OCI-LY1 (cell line): Measurements from ENCODE around the gene MKKS.

Experiments
- H2AFZ ChIP-seq: fragments of 200-600 bp; sonication (generic), shearing (Covaris generic); 2 replicates; pipeline ENCODE4 v1.6.0; 2014; ENCODE audit warnings: antibody characterized with exemption, mild to moderate bottlenecking, low read length
- H3F3A ChIP-seq: fragments of 200-600 bp; sonication (generic), shearing (Covaris generic); 2 replicates; pipeline ENCODE4 v1.6.0; 2014; ENCODE audit warnings: mild to moderate bottlenecking, antibody characterized with exemption, low read length, moderate library complexity; ENCODE audit not compliant: insufficient read depth
- H3K27ac ChIP-seq: fragments of 200-600 bp; sonication (generic); 2 replicates; pipeline ENCODE4 v1.5.1; 2014; ENCODE audit warnings: low read length, mixed run types, mild to moderate bottlenecking, low read depth; ENCODE audit not compliant: poor library complexity, severe bottlenecking
- H3K27me3 ChIP-seq: fragments of 200-600 bp; sonication (generic); 2 replicates; pipeline ENCODE4 v1.6.0; 2014; ENCODE audit warnings: antibody characterized with exemption, mild to moderate bottlenecking, low read length, moderate library complexity; ENCODE audit not compliant: insufficient read depth
- H3K36me3 ChIP-seq: fragments of 200-600 bp; sonication (generic); 2 replicates; pipeline ENCODE4 v1.6.1; 2014; ENCODE audit warnings: mild to moderate bottlenecking, antibody characterized with exemption, low read length, moderate library complexity, mixed read lengths; ENCODE audit not compliant: insufficient read depth
- H3K4me1 ChIP-seq: fragments of 200-600 bp; sonication (generic); 2 replicates; pipeline ENCODE4 v1.5.1; 2014; ENCODE audit warnings: mild to moderate bottlenecking, low read length, moderate library complexity; ENCODE audit not compliant: insufficient read depth, severe bottlenecking
- H3K4me2 ChIP-seq: fragments of 200-600 bp; sonication (generic), shearing (Covaris generic); 2 replicates; pipeline ENCODE4 v1.6.1; 2014; ENCODE audit warnings: low read length
- H3K4me3 ChIP-seq: fragments of 200-600 bp; sonication (generic); 2 replicates; pipeline ENCODE4 v1.5.1; 2014; ENCODE audit warnings: low read length, low read depth, mild to moderate bottlenecking, mixed read lengths; ENCODE audit not compliant: poor library complexity, severe bottlenecking
- H3K79me2 ChIP-seq: fragments of 200-600 bp; shearing (Covaris generic); 2 replicates; pipeline ENCODE4 v1.6.1; 2016; ENCODE audit warnings: mixed run types, low read length, mixed read lengths; ENCODE audit not compliant: insufficient read depth
- H3K9ac ChIP-seq: fragments of 200-600 bp; sonication (generic), shearing (Covaris generic); 2 replicates; pipeline ENCODE4 v1.6.1; 2014; ENCODE audit warnings: mild to moderate bottlenecking, low read length, mixed read lengths
- H3K9me2 ChIP-seq: fragments of 200-600 bp; sonication (generic), shearing (Covaris generic); 2 replicates; pipeline ENCODE4 v1.6.1; 2014; ENCODE audit warnings: low read depth, mild to moderate bottlenecking, low read length, mixed read lengths
- H3K9me3 ChIP-seq: fragments of 200-600 bp; shearing (Covaris generic); 2 replicates; pipeline ENCODE4 v1.6.1; 2014; ENCODE audit warnings: low read length, mixed read lengths
- H4K20me1 ChIP-seq: fragments of 200-600 bp; sonication (generic), shearing (Covaris generic); 2 replicates; pipeline ENCODE4 v1.6.0; 2016; ENCODE audit warnings: mild to moderate bottlenecking, low read length; ENCODE audit not compliant: insufficient read depth
- EZH2 ChIP-seq: fragments of 200-600 bp; sonication (generic), shearing (Covaris generic); IDR thresholded peaks from 2 replicates; pipeline ENCODE4 v1.8.0; 2017; ENCODE audit warnings: borderline replicate concordance, mixed run types, mild to moderate bottlenecking, antibody characterized with exemption, low read length, moderate library complexity, mixed read lengths
- TF ChIP-seq, protein P1 (sequence below): fragments of 200-600 bp; sonication (generic), shearing (Covaris generic); IDR thresholded peaks from 2 replicates; pipeline ENCODE4 v1.5.1; 2017; ENCODE audit warnings: mild to moderate bottlenecking, antibody characterized with exemption, low read length, moderate library complexity, mixed read lengths

The MKKS gene

GRCh38 chr20:10475225-10475624 lies 41.2 kb upstream of the MKKS start:
- H3K4me1 ChIP-seq = peaks cover 15% of the 10 kb centered on the region
- TF ChIP-seq EZH2 = no peak
- TF ChIP-seq, protein P1, sequence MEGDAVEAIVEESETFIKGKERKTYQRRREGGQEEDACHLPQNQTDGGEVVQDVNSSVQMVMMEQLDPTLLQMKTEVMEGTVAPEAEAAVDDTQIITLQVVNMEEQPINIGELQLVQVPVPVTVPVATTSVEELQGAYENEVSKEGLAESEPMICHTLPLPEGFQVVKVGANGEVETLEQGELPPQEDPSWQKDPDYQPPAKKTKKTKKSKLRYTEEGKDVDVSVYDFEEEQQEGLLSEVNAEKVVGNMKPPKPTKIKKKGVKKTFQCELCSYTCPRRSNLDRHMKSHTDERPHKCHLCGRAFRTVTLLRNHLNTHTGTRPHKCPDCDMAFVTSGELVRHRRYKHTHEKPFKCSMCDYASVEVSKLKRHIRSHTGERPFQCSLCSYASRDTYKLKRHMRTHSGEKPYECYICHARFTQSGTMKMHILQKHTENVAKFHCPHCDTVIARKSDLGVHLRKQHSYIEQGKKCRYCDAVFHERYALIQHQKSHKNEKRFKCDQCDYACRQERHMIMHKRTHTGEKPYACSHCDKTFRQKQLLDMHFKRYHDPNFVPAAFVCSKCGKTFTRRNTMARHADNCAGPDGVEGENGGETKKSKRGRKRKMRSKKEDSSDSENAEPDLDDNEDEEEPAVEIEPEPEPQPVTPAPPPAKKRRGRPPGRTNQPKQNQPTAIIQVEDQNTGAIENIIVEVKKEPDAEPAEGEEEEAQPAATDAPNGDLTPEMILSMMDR = no peak
- H3K9me2 ChIP-seq = no peaks in the 10 kb centered on the region
- H2AFZ ChIP-seq = no peak overlapping the region
- no peaks in the 10 kb centered on the region for H4K20me1 ChIP-seq
- H3K4me3 ChIP-seq = no peak overlapping the region
- H3K36me3 ChIP-seq = no peaks in the 10 kb centered on the region
- H3K27me3 ChIP-seq = no peaks in the 10 kb centered on the region
- H3K9ac ChIP-seq = no peak overlapping the region
- no peak overlapping the region for H3K27ac ChIP-seq
- H3K79me2 ChIP-seq = no peaks in the 10 kb centered on the region
- H3K9me3 ChIP-seq = no peaks in the 10 kb centered on the region
- no peaks in the 10 kb centered on the region for H3F3A ChIP-seq
- no peak overlapping the region for H3K4me2 ChIP-seq

DNA sequence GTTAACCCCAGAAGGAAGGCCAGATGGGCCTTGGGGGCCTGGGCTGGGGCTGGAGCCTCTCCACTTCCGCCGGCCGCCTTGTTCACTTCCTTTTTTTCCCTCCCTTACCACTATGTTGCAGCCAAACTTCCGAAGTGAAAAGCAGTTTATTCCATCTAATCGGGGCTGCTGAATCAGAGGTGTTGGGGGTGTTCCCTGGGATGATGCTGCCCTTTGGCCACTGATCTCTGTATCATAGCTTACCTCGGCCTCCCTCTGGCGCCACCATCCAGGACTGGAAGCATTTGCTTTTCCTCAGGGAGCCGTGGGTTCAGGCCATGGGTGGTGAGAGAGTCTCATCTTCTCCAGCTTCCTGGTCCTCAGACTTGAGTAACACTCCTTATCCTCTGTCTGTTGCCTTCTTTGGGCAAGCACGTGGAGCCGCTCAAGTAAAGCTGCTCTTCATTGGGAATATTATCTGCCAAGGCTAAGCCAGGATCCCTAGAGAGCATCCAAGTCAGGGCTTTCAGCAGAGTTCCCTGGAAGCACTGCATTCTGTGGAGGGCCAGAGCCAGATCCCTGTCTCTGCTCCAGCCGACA lies 40.7 kb upstream of the MKKS start:
- no peaks in the 10 kb centered on the region for H3K9me3 ChIP-seq
- no peak overlapping the region for H3K27ac ChIP-seq
- no peaks in the 10 kb centered on the region for H4K20me1 ChIP-seq
- H3K9ac ChIP-seq = no peak overlapping the region
- H3K4me2 ChIP-seq = no peak overlapping the region
- no peaks in the 10 kb centered on the region for H3K79me2 ChIP-seq
- H3K4me1 ChIP-seq = peaks cover 15% of the 10 kb centered on the region
- no peak overlapping the region for H3K4me3 ChIP-seq
- no peaks in the 10 kb centered on the region for H3F3A ChIP-seq
- H3K27me3 ChIP-seq = no peaks in the 10 kb centered on the region
- H3K9me2 ChIP-seq = no peaks in the 10 kb centered on the region
- no peaks in the 10 kb centered on the region for H3K36me3 ChIP-seq
- no peak overlapping the region for H2AFZ ChIP-seq
- TF ChIP-seq, protein P1 = no peak
- no peak for TF ChIP-seq EZH2

- Histone ChIP-seq H3K9ac (no peak overlapping the region), H3K9me2 (no peaks in the 10 kb centered on the region), H4K20me1 (no peaks in the 10 kb centered on the region), H3F3A (no peaks in the 10 kb centered on the region), H3K9me3 (no peaks in the 10 kb centered on the region), H3K4me1 (peaks cover 15% of the 10 kb centered on the region), H3K4me2 (no peak overlapping the region), H2AFZ (no peak overlapping the region), H3K79me2 (no peaks in the 10 kb centered on the region), H3K27ac (no peak overlapping the region), H3K4me3 (no peak overlapping the region), H3K27me3 (no peaks in the 10 kb centered on the region), H3K36me3 (no peaks in the 10 kb centered on the region)
- no peak for TF ChIP-seq EZH2
- TF ChIP-seq, protein P1 = no peak
These were observed 38.8 kb upstream of the MKKS start for GRCh38 chr20:10472871-10473270.
